Measurements from ENCODE around the gene GAS2L3. TPM values are rescaled to one million over a fixed set of nuclear protein-coding genes. Genes with fewer than 3 reads are reported as not detected.

GAS2L3 gene
- total RNA-seq, 1 donor from 2014 or later, result 19.9 TPM

DNA sequence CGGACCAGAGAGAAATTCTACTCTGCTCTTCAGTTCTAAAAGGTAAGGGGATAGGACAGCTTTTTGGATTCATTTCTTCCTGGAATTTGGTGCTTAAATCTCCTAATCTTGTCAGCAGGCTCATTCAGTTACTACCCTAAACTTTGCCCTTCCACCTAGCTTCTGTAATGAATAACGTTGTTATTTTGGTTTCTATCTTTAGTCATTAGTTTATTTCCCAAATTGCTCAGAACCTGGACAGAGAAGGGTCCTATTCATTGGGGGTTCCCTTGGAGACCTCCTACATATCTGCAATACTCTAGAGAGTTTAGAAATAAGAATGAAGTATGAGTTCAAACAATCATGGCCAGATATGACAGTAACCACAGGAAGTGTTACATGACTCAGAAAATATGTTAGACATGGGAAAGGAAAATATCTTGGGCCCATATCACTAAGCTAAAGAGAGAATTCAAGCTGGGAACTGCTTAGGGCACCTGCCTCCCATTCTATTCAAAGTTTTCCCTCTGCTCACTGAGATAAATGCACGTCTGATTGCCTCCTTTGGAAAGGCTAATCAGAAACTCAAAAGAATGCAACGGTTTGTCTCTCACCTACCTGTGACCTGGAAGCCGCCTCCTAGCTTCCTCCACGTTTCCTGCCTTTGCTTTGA is 87.9 kb downstream of the GAS2L3 start:
- peak; percentile 20 for DNase-seq

DNA sequence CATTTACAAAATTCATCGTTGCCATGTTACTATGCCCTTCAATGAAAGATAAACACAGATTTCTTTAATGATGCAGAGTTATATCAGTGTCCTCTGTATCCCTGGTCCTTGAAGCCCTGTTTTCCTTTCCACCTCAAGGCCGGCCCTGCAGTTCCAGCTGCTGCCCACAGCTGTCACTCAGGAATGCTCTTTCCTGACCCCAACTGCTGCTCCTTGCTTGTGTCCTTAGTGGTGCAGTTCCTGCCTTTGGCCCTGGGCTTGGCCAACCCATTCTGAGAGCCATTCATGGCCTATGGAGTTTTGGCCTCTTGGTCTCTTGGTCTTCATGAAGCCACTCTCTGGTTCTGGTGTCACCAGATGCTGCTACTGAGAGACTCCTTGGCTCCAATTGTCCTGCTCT is 93.1 kb downstream of the GAS2L3 start:
- no peak for DNase-seq

DNA sequence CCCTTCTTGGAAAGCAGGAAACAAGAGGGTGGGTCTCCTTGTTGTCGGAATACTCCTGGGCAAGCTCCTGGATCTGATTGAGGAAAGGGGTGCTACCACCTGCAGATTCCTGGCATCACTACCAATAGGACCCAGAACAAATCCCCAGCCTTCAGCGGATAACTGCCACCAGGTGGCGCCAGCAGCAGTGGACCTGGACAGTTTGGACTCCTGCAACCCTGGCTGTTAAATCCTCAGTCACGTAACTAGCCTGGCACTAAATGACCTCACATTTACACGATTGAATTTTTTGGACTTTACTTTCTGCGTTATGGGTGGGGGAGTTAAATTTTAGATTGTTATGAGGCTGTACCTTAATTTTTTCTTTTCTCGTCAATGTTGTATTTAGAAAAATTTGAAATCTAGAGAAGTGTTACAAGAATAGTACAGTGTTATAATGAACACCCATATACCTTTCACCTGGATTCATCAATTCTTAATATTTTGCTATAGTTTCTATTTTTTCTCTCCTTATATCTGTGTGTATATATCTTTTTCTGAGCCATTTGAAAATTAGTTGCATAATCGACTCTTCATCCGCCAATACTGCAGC is 95.6 kb downstream of the GAS2L3 start:
- DNase-seq, result peak; percentile 88

DNA sequence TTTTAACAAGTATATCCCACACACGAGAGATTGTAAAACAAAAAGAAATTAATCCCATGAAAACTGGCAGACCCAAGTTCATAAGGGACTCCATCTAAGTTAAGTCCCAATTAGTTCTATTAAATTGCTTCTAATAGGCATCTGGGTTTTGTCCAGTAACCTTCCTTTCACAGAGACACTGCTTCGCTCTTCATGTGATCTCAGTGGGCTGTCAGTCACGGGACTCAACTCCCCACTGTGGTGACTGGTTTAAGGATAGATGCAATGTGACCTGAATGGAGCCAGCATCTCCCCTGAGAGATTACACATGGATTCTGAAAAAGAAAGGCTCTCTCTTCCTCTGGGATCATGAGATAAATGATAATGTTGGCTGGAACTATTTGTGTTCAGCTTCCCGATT is 96.4 kb downstream of the GAS2L3 start:
- DNase-seq, result no peak

DNA sequence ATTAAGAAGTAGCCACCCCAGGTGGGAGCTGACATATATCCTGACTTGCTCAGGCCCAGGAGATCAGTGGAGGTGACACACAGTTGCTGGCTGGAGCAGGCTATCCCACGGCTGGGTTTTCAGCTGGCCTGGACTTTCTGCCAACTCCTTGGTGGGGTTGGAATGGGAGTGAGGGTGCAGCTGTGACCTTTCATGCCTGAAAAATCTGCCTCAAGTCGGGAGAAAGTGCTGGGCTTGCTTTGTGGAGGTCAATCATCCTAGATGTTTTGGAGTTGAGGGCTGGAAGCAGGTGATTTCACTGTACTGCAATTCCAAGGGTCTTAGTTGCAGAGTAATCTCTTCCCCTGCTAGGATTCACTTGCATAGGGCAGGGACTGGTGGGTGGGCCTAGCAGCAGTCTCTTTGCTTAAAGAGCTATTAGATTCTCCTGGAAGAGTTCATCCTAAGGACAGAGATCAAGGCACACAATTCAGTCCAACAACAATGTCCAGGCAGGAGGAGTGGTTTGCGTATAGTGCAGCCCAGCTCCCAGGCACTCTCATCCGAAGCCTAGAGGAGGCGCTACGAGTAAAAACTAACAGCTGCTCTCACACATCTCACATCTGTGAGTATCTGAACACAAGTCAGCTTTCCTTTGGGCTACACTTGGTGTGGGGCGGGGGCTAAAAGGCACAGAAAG is 98.1 kb downstream of the GAS2L3 start:
- DNase-seq, result no peak

DNA sequence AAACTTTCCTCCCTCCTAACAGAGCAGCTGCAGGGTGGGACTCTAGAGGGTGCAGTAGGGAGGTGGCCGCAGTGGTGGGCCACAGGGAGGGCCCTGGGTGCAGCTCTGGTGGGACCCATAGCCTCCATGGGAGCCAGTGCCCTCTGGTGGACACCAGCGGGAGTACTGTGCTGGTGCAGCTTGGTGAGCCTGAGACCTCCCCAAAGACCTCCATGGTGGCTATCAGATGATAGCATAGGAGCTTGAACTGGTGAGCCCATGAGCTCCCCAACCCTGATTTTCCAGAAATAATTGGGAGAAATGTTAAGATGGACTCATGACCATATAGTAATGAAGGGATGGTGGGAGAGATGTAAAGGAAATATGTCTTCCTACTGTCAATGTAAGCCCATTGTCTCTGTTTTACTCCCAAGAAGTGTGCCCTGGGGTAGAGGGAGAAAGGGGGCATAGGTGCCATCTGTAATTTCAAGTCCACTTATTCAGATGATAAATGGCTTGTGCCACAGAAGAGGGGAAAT is 98.7 kb downstream of the GAS2L3 start:
- DNase-seq, result peak; percentile 45

DNA sequence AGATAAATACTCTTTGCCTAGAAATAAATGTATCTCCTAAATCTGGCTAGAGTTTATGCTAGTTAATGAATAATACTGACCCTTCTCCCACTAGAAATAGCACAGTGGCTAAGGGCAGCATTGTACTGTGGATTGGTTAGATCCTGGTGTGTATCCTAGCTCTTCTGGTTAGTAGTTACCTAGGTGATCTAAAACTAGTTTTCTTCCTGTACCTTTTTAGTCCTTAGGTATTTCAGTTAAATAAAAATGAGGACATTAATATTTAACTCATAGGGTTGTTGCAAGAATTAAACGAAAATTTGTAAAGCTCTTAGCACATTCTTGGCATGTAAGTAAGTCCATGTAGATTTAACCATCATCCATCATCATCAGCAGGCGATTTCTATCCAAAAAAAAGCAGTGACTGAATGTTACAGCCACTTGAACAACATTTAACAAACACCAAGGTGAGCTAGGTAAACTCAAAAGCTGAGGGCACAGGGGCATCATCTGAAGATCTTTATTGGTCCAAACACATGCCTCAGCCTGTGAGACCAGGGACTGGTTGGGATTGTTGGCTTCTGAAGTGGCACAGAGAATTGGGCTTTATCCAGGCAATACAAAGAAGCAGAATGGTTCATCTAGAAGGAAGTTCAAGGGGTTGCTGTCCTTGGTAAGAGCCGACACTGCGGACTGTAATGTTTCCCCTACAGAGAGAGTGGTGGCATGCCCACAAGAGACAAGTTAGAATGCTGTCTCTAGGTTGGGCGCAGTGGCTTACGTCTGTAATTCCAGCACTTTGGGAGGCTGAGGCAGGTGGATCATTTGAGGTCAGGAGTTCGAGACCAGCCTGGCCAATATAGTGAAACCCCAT is 100.8 kb downstream of the GAS2L3 start:
- DNase-seq, result no peak

Other genes starting within 250 kb of the GAS2L3 start
- gene SLC17A8, start 216.6 kb upstream of the GAS2L3 start, total RNA-seq, result not detected in 2 replicates
- gene NR1H4, start 99.8 kb upstream of the GAS2L3 start, total RNA-seq, result 0.09 and 0.34 TPM in 2 replicates
- gene ANO4, start 221.1 kb downstream of the GAS2L3 start, total RNA-seq, result 0.85 and 1.1 TPM in 2 replicates

Measured in dermis blood vessel endothelial cell (primary cell).